Measurements from ENCODE around the gene MUSTN1. TPM values are rescaled to one million over a fixed set of nuclear protein-coding genes. Genes with fewer than 3 reads are reported as not detected.

Gene MUSTN1
- total and polyA plus RNA-seq, 2 donors (not counting 3 experiments of a cell fraction or from before 2014, with no cell fraction given) = 1.1 to 2.2 TPM

DNA sequence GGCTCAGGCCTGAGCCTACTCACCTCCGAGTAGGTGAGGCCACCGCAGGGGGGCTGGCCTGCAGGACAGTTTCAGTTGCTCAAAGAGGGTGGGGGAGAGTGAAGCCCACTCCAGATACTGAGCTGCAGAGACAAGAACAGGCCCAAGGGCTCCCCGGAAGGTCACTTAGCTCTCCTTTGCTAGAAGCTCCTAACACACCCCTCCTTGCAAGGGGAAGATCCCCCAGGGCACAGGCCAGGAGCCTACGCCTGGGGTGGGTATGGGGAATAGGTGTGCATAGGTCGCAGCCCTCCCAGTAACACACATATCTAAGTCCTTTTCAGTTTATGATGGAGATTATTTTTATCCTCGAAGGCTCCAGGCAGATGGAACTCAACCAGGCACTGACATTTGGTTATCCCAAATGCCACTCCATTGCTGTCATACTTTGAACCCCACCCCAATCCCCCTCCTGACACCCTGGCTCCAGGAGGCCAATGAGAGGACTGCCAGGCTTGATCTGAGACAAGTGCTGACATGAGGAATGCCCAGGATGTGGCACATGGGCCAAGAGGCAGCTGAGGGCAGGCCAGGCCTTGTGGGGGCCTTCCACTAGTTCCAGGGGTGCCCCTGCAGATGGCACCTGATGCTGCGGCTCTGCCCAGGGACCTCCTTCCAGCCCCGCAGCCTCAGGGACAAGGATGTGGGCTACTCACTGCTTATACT lies 1.1 kb upstream of the MUSTN1 start:
- no peak overlapping the region for H3K9ac ChIP-seq (replicated peaks; ENCODE audit: extremely low read depth, insufficient read depth, low read length)
- no peak overlapping the region for H3K4me2 ChIP-seq (ENCODE audit: insufficient read depth, low read length)
- CTCF ChIA-PET = interaction anchor here (1.4 to 2.8 kb wide), 3 partner anchors 10 to 37 kb away, joined by 3 to 10 read pairs (median 8); no protein-coding TSS in a partner anchor
- H3K9me1 ChIP-seq (replicated peaks; ENCODE audit: control insufficient read depth, extremely low read depth, insufficient read depth, low read length) = no peaks in the 10 kb centered on the region
- H4K20me1 ChIP-seq (replicated peaks; ENCODE audit: control insufficient read depth, extremely low read depth, insufficient read depth, low read length) = no peaks in the 10 kb centered on the region
- no peak overlapping the region for H3K4me3 ChIP-seq (replicated peaks in 1 of 3; ENCODE audit: insufficient read depth in 1 of 3, low read depth in 1 of 3, low read length in 3 of 3)
- intact Hi-C loops (cut with micrococcal nuclease) = no loop called here
- BruUV-seq (replicated peaks) = no TSS peak
- peaks cover 0 to 2% of the 10 kb centered on the region in 2 experiments for H3K36me3 ChIP-seq (ENCODE audit: control insufficient read depth in 2 of 2, extremely low read depth in 1 of 2, insufficient read depth in 2 of 2, low read length in 2 of 2)
- H3K27me3 ChIP-seq (ENCODE audit: control insufficient read depth in 2 of 2, insufficient read depth in 2 of 2, low read length in 2 of 2) = no peaks in the 10 kb centered on the region
- H3K27ac ChIP-seq (ENCODE audit: insufficient read depth, low read depth, low read length) = no peak overlapping the region
- no peak for FAIRE-seq
- TF ChIP-seq POLR2AphosphoS5 (IDR thresholded peaks at IDR 0.05; ENCODE audit: insufficient read depth, low read depth, low read length) (no peak), CTCF (IDR thresholded peaks at IDR 0.05; ENCODE audit: extremely low read depth in 1 of 2, insufficient read depth in 1 of 2, low read depth in 1 of 2, low read length in 2 of 2) (no peak), FOS (IDR thresholded peaks at IDR 0.05; ENCODE audit: borderline replicate concordance, insufficient read depth, low read length) (no peak), JUN (IDR thresholded peaks at IDR 0.05; ENCODE audit: borderline replicate concordance, insufficient read depth, insufficient read length, low read depth) (no peak), EZH2 (IDR thresholded peaks at IDR 0.05; ENCODE audit: borderline replicate concordance, low read depth, low read length, severe bottlenecking) (no peak), MYC (IDR thresholded peaks at IDR 0.05; ENCODE audit: low read depth, low read length) (no peak), GATA2 (IDR thresholded peaks at IDR 0.05; ENCODE audit: insufficient read depth, insufficient read length, low read depth, low read length) (no peak), POLR2A (IDR thresholded peaks at IDR 0.05; ENCODE audit: low read depth, low read length) (no peak), MAX (IDR thresholded peaks at IDR 0.05; ENCODE audit: insufficient read depth, insufficient read length) (no peak)
- H3K79me2 ChIP-seq (ENCODE audit: control insufficient read depth, insufficient read depth, low read length) = no peaks in the 10 kb centered on the region
- dilution Hi-C loops (cut with MboI; ENCODE audit: extremely low pct_ligation_motif_present, low sequenced_read_pairs) = no loop called here
- DNase-seq (ENCODE audit: low read depth, low spot score) = no peak
- H3K4me1 ChIP-seq (ENCODE audit: control insufficient read depth, extremely low read depth, insufficient read depth, low read length) = peaks cover 6% of the 10 kb centered on the region
- no peaks in the 10 kb centered on the region for H3K9me3 ChIP-seq (replicated peaks; ENCODE audit: control insufficient read depth, insufficient read depth, low read length)
- no peak overlapping the region for H2AFZ ChIP-seq (ENCODE audit: low read depth, low read length)
- POLR2A ChIA-PET = no interaction called here
